K562 (cell line): ENCODE results near the gene CCDC174. TPM values are rescaled to one million over a fixed set of nuclear protein-coding genes. Genes with fewer than 3 reads are reported as not detected.
A peak's percentile ranks its signal among the peaks of the same experiment; 100 is the strongest.

Source experiments
- ATF7 ChIP-seq: fragments of 450-650 bp; IDR thresholded peaks from 2 replicates; pipeline ENCODE4 v1.7.1; 2014; ENCODE audit warnings: mild to moderate bottlenecking, moderate library complexity
- CTCFL ChIP-seq: IDR thresholded peaks from 2 replicates; pipeline ENCODE4 v1.6.1; 2011; ENCODE audit warnings: borderline replicate concordance, low read depth, mild to moderate bottlenecking, moderate library complexity, low read length; ENCODE audit not compliant: insufficient read depth, poor library complexity, severe bottlenecking
- DMBX1 ChIP-seq: fragments of 250-450 bp; sonication (Bioruptor Pico); IDR thresholded peaks from 2 replicates; pipeline ENCODE4 v1.8.0; 2022; ENCODE audit warnings: inconsistent platforms, mild to moderate bottlenecking, moderate library complexity, borderline replicate concordance
- KLF13 ChIP-seq: fragments of 450-650 bp; IDR thresholded peaks from 2 replicates; pipeline ENCODE4 v1.6.1; 2016; ENCODE audit warnings: missing genetic modification characterization, low read depth, mild to moderate bottlenecking, missing compliant biosample characterization, moderate library complexity, borderline replicate concordance
- MBD1 ChIP-seq: fragments of 250-450 bp; sonication (Bioruptor Pico); IDR thresholded peaks from 2 replicates; pipeline ENCODE4 v1.8.0; 2022; ENCODE audit warnings: inconsistent platforms
- MNT ChIP-seq, 2 experiments: fragments of 450-650 bp; conservative IDR thresholded peaks; 2 replicates each; pipeline ENCODE4 v1.6.1; 2017; ENCODE audit warnings: mild to moderate bottlenecking in 2 of 2, moderate library complexity in 2 of 2
- NFATC3 ChIP-seq: fragments of 450-650 bp; IDR thresholded peaks from 2 replicates; pipeline ENCODE4 v1.6.1; 2017; ENCODE audit warnings: mild to moderate bottlenecking
- PKNOX1 ChIP-seq: fragments of 450-650 bp; IDR thresholded peaks from 2 replicates; pipeline ENCODE4 v1.6.1; 2016
- POLR2AphosphoS5 ChIP-seq: IDR thresholded peaks from 2 replicates; pipeline ENCODE4 v1.6.1; 2011; ENCODE audit warnings: mild to moderate bottlenecking, low read depth, low read length, moderate library complexity; ENCODE audit not compliant: control insufficient read depth, insufficient read depth
- RFX1 ChIP-seq: fragments of 450-650 bp; IDR thresholded peaks from 2 replicates; pipeline ENCODE4 v1.6.1; 2016; ENCODE audit warnings: mild to moderate bottlenecking, moderate library complexity
- SMAD4 ChIP-seq: fragments of 250-450 bp; sonication (Bioruptor Pico); conservative IDR thresholded peaks from 2 replicates; pipeline ENCODE4 v1.8.0; 2021; ENCODE audit warnings: inconsistent platforms, mild to moderate bottlenecking, moderate library complexity
- SOX6 ChIP-seq: fragments of 450-650 bp; IDR thresholded peaks from 2 replicates; pipeline ENCODE4 v1.6.1; 2014; ENCODE audit warnings: mild to moderate bottlenecking
- THRA ChIP-seq: fragments of 450-650 bp; IDR thresholded peaks from 2 replicates; pipeline ENCODE4 v1.6.1; 2017; ENCODE audit warnings: mild to moderate bottlenecking, moderate library complexity
- ZFP1 ChIP-seq: fragments of 450-650 bp; formaldehyde crosslinking; IDR thresholded peaks from 2 replicates; pipeline ENCODE4 v1.4.0; 2020; ENCODE audit warnings: mild to moderate bottlenecking, mixed read lengths
- ZFP91 ChIP-seq: sonication (generic); formaldehyde crosslinking; IDR thresholded peaks from 2 replicates; pipeline ENCODE4 v1.8.0; 2022; ENCODE audit warnings: mild to moderate bottlenecking, missing genetic modification reagents
- ZKSCAN1 ChIP-seq: fragments of 150-350 bp; IDR thresholded peaks from 2 replicates; pipeline ENCODE4 v1.6.1; 2016; ENCODE audit warnings: low read depth, low read length
- polyA plus RNA-seq, 8 experiments: library from polyadenylated mRNA; depleted of rRNA in 4 of 8; stranded (reverse) in 5 of 8; unstranded in 3 of 8; fragments of >200 nt; fragmentation: Nextera tagmentation in 2 of 8; fragmentation: Illumina TruSeq in 1 of 8; extraction: Ambion mirVana in 2 of 8; extraction: Trizol in 1 of 8; gene quantifications; 2 replicates each; pipeline versions ENCODE4 v1.2.1 to v1.2.3, GENCODE V29; 2011 to 2014; ENCODE audit warnings: inconsistent platforms in 1 of 8, missing spikeins in 1 of 8
- total RNA-seq, 7 experiments: library from RNA; depleted of rRNA in 6 of 7; stranded (reverse); fragments of >200 nt in 6 of 7; fragmentation: Illumina TruSeq in 2 of 7; extraction: Trizol in 2 of 7; gene quantifications; 2 replicates each; pipeline versions ENCODE4 v1.2.1 to v1.2.3, GENCODE V29; 2011 to 2021; ENCODE audit warnings: low replicate concordance in 1 of 7

CCDC174 gene
- total and polyA plus RNA-seq, 9 of the 15 experiments (the other 6 are each of a cell fraction or from before 2014, with no cell fraction given) = 7.4 to 41.0 (median 28.5) TPM

- peak; percentile 76 for TF ChIP-seq CTCFL
- peak; percentile 50; the same call in 1 of the 2 replicates for TF ChIP-seq SOX6
- TF ChIP-seq MNT (conservative IDR thresholded peaks at IDR 0.05) = no peak
- 0 out of 2 replicates have a peak, but pooled peaks have one; percentile 25 for TF ChIP-seq POLR2AphosphoS5
- no peak for TF ChIP-seq MBD1 (CRISPR knock-in tag)
- peak; percentile 81 for TF ChIP-seq PKNOX1
- peak; percentile 67 for TF ChIP-seq THRA
- no peak for TF ChIP-seq RFX1
- no peak for TF ChIP-seq ZFP91 (CRISPR knock-in tag)
- TF ChIP-seq SMAD4 (CRISPR knock-in tag) = peak; percentile 69; the same call in 1 of the 2 replicates
- TF ChIP-seq NFATC3 = no peak
- TF ChIP-seq ZKSCAN1 = no peak
- TF ChIP-seq ATF7 = peak; percentile 97
- 0 out of 2 replicates have a peak, but pooled peaks have one; percentile 46 for TF ChIP-seq KLF13 (tag)
- peak; percentile 30; the same call in 1 of the 2 replicates for TF ChIP-seq DMBX1
- TF ChIP-seq ZFP1 (CRISPR knock-in tag) = no peak
Measured at GRCh38 chr3:14646589-14647413, 4.8 kb upstream of the CCDC174 start (continued).
